ENCODE results near the gene PAQR9.

- TF ChIP-seq, protein P1, sequence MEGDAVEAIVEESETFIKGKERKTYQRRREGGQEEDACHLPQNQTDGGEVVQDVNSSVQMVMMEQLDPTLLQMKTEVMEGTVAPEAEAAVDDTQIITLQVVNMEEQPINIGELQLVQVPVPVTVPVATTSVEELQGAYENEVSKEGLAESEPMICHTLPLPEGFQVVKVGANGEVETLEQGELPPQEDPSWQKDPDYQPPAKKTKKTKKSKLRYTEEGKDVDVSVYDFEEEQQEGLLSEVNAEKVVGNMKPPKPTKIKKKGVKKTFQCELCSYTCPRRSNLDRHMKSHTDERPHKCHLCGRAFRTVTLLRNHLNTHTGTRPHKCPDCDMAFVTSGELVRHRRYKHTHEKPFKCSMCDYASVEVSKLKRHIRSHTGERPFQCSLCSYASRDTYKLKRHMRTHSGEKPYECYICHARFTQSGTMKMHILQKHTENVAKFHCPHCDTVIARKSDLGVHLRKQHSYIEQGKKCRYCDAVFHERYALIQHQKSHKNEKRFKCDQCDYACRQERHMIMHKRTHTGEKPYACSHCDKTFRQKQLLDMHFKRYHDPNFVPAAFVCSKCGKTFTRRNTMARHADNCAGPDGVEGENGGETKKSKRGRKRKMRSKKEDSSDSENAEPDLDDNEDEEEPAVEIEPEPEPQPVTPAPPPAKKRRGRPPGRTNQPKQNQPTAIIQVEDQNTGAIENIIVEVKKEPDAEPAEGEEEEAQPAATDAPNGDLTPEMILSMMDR (IDR thresholded peaks at IDR 0.05), result no peak
- TF ChIP-seq POLR2A (IDR thresholded peaks at IDR 0.05) (no peak), POLR2AphosphoS5 (IDR thresholded peaks at IDR 0.05) (no peak)
Observed at GRCh38 chr3:142912402-142913172, 50.9 kb downstream of the PAQR9 start.
